Fibroblast of villous mesenchyme (primary cell): ENCODE measurements around the gene CLSTN1. TPM values are rescaled to one million over a fixed set of nuclear protein-coding genes. Genes with fewer than 3 reads are reported as not detected.
"Not testable (repeated sequence)": the region's sequence is repeated elsewhere in the genome, so short reads cannot be mapped to it uniquely, and the experiment has no call there.

Experiments
- DNase-seq: peaks from one replicate; pipeline ENCODE4 v3.0.0-alpha.2; 2010; ENCODE audit warnings: low read depth
- H3K4me3 ChIP-seq: 2 replicates; pipeline ENCODE4 v1.5.1; 2011; ENCODE audit warnings: low read depth, mild to moderate bottlenecking, low read length
- CTCF ChIP-seq: IDR thresholded peaks from 2 replicates; pipeline ENCODE4 v1.5.1; 2012; ENCODE audit warnings: low read depth, mild to moderate bottlenecking, low read length; ENCODE audit not compliant: insufficient read depth
- total RNA-seq: library from RNA; depleted of rRNA; stranded (reverse); fragments of >200 nt; gene quantifications from 2 replicates; pipeline ENCODE4 v1.2.3, GENCODE V29; 2012

CLSTN1 gene
- total RNA-seq, 1 donor = 126 TPM

DNA sequence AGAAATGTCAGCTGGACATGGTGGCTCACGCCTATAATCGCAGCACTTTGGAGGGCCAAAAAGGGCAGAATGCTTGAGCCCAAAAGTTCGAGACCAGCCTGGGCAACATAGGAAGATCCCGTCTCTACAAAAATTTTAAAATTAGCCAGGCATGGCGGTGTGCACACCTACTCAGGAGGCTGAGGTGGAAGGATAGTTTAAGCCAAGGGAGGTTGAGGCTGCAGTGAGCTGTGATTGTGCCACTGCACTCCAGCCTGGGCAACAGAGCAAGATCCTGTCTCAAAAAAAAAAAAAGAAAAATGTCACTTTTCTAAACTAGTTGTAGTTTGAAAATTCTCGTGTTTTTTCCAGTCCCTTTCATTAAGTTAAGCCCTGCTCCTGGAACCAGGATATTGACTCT, 9.1 kb downstream of the CLSTN1 start:
- no peak for TF ChIP-seq CTCF
- DNase-seq = no peak
- no peak overlapping the region for H3K4me3 ChIP-seq

DNA sequence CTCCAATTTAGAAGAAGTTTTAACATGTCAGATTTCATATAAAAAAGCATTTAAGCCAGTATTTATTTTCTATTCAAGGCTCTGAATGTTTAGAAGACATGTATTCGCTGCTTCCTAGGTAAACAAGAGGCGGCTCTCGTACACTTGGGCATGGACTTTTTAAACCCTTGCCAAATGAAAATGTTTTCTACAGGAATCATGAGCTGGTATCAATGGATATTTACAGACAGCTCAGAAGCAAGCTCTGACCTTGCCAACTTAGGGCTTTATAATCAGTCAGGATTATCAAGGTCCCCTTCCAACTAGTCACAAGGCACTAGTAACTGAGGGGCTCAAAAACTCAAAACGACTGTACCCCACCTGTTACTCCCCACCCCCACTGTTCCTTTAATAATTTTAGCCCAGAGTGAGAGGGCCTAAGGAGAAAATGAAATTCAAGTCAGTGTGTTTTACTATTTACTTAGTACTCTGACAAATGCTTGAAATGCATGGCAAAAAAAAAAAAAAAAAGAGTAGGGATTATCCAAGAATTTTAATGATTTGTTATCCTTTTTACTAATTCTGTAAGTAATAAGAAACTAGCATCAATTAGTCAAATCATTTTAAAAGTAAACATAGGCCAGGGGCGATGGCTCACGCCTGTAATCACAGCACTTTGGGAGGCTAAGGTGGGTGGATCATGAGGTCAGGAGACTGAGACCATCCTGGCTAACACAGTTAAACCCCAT, 12.4 kb downstream of the CLSTN1 start:
- H3K4me3 ChIP-seq = no peak overlapping the region
- DNase-seq = no peak
- TF ChIP-seq CTCF = no peak

- no peak for DNase-seq
- TF ChIP-seq CTCF = no peak
- H3K4me3 ChIP-seq = no peak overlapping the region
Measured at GRCh38 chr1:9809100-9809510, 14.7 kb downstream of the CLSTN1 start.

- H3K4me3 ChIP-seq = no peak overlapping the region
- no peak for TF ChIP-seq CTCF
- no peak for DNase-seq
Measured at GRCh38 chr1:9808459-9808858, 15.3 kb downstream of the CLSTN1 start.

- no peak for TF ChIP-seq CTCF
- DNase-seq = no peak
- H3K4me3 ChIP-seq = no peak overlapping the region
Measured at GRCh38 chr1:9807541-9807940, 16.2 kb downstream of the CLSTN1 start.

GRCh38 chr1:9805972-9806371, 17.8 kb downstream of the CLSTN1 start:
- H3K4me3 ChIP-seq, DNase-seq: not testable (repeated sequence)

- H3K4me3 ChIP-seq = no peak overlapping the region
- DNase-seq = no peak
- no peak for TF ChIP-seq CTCF
Measured at GRCh38 chr1:9805006-9805508, 18.7 kb downstream of the CLSTN1 start.

GRCh38 chr1:9803003-9803918, 20.5 kb downstream of the CLSTN1 start:
- not testable (repeated sequence) for H3K4me3 ChIP-seq
- peak; percentile 80 for DNase-seq
